Measurements from ENCODE around the gene ZC2HC1C. TPM values are rescaled to one million over a fixed set of nuclear protein-coding genes. Genes with fewer than 3 reads are reported as not detected.

ZC2HC1C gene
- total and polyA plus RNA-seq, 10 of the 15 experiments (the other 5 are each of a cell fraction or from before 2014, with no cell fraction given), result 0.92 to 3.7 (median 1.6) TPM

DNA sequence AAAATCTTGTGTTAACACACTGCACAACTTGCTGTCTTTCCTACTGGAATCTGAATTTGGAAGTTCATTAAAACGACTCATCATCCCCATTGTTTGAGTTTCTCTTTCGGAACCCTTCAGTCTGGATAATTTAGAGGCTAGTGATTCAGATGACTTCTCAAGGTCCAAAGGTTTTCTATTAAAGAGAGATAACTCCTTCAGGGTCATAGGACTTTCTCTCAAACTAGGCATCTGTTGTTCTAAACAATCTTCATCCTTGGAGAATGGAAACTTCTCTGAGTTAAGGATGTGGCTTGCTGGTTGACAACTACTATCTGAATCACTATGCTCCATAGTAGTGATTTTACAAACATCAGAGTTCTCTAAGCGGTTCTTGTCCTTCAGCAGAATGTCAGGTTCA, 22.5 kb upstream of the ZC2HC1C start (continued):
- TF ChIP-seq, protein P1, sequence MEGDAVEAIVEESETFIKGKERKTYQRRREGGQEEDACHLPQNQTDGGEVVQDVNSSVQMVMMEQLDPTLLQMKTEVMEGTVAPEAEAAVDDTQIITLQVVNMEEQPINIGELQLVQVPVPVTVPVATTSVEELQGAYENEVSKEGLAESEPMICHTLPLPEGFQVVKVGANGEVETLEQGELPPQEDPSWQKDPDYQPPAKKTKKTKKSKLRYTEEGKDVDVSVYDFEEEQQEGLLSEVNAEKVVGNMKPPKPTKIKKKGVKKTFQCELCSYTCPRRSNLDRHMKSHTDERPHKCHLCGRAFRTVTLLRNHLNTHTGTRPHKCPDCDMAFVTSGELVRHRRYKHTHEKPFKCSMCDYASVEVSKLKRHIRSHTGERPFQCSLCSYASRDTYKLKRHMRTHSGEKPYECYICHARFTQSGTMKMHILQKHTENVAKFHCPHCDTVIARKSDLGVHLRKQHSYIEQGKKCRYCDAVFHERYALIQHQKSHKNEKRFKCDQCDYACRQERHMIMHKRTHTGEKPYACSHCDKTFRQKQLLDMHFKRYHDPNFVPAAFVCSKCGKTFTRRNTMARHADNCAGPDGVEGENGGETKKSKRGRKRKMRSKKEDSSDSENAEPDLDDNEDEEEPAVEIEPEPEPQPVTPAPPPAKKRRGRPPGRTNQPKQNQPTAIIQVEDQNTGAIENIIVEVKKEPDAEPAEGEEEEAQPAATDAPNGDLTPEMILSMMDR (IDR thresholded peaks at IDR 0.05 in 2 of 3, conservative IDR thresholded peaks at IDR 0.05 in 1 of 3; ENCODE audit: control insufficient read depth in 2 of 3, extremely low read depth in 1 of 3, insufficient read depth in 1 of 3, low read depth in 3 of 3, low read length in 3 of 3), result no peak
- TF ChIP-seq, protein P2, sequence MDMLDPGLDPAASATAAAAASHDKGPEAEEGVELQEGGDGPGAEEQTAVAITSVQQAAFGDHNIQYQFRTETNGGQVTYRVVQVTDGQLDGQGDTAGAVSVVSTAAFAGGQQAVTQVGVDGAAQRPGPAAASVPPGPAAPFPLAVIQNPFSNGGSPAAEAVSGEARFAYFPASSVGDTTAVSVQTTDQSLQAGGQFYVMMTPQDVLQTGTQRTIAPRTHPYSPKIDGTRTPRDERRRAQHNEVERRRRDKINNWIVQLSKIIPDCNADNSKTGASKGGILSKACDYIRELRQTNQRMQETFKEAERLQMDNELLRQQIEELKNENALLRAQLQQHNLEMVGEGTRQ (IDR thresholded peaks at IDR 0.05; ENCODE audit: borderline replicate concordance, low read depth, low read length), result no peak
- TF ChIP-seq, protein P3, sequence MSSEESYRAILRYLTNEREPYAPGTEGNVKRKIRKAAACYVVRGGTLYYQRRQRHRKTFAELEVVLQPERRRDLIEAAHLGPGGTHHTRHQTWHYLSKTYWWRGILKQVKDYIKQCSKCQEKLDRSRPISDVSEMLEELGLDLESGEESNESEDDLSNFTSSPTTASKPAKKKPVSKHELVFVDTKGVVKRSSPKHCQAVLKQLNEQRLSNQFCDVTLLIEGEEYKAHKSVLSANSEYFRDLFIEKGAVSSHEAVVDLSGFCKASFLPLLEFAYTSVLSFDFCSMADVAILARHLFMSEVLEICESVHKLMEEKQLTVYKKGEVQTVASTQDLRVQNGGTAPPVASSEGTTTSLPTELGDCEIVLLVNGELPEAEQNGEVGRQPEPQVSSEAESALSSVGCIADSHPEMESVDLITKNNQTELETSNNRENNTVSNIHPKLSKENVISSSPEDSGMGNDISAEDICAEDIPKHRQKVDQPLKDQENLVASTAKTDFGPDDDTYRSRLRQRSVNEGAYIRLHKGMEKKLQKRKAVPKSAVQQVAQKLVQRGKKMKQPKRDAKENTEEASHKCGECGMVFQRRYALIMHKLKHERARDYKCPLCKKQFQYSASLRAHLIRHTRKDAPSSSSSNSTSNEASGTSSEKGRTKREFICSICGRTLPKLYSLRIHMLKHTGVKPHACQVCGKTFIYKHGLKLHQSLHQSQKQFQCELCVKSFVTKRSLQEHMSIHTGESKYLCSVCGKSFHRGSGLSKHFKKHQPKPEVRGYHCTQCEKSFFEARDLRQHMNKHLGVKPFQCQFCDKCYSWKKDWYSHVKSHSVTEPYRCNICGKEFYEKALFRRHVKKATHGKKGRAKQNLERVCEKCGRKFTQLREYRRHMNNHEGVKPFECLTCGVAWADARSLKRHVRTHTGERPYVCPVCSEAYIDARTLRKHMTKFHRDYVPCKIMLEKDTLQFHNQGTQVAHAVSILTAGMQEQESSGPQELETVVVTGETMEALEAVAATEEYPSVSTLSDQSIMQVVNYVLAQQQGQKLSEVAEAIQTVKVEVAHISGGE (CRISPR knock-in tag; IDR thresholded peaks at IDR 0.05), result no peak
- TF ChIP-seq CHD4 (IDR thresholded peaks at IDR 0.05) (no peak), PML (IDR thresholded peaks at IDR 0.05; ENCODE audit: low read length) (no peak), ZNF274 (IDR thresholded peaks at IDR 0.05; ENCODE audit: insufficient read depth, insufficient read length) (no peak), LARP7 (IDR thresholded peaks at IDR 0.05) (no peak)
- TF ChIP-seq, protein P4, sequence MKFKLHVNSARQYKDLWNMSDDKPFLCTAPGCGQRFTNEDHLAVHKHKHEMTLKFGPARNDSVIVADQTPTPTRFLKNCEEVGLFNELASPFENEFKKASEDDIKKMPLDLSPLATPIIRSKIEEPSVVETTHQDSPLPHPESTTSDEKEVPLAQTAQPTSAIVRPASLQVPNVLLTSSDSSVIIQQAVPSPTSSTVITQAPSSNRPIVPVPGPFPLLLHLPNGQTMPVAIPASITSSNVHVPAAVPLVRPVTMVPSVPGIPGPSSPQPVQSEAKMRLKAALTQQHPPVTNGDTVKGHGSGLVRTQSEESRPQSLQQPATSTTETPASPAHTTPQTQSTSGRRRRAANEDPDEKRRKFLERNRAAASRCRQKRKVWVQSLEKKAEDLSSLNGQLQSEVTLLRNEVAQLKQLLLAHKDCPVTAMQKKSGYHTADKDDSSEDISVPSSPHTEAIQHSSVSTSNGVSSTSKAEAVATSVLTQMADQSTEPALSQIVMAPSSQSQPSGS (IDR thresholded peaks at IDR 0.05; ENCODE audit: low read length), result no peak

All from GM12878 (cell line).